Activated CD4-positive, alpha-beta T cell treated with anti-CD3 and anti-CD28 coated beads, Interleukin-2, amount 50 U/mL, for 16 hours (primary cell): Measurements from ENCODE around the gene B3GALT5.

Experiments used
- DNase-seq: peaks from one replicate; pipeline ENCODE4 v3.0.0-alpha.2; 2020

Gene B3GALT5

GRCh38 chr21:39648879-39649278 lies 36.1 kb downstream of the B3GALT5 start:
- no peak for DNase-seq

GRCh38 chr21:39649526-39649925 lies 36.8 kb downstream of the B3GALT5 start:
- DNase-seq = no peak

- no peak for DNase-seq
Observed at GRCh38 chr21:39650306-39650705, 37.6 kb downstream of the B3GALT5 start.

GRCh38 chr21:39650801-39651200 lies 38.1 kb downstream of the B3GALT5 start:
- DNase-seq = no peak

- DNase-seq = no peak
Observed at GRCh38 chr21:39651206-39651605, 38.5 kb downstream of the B3GALT5 start.

GRCh38 chr21:39654951-39655350 lies 42.2 kb downstream of the B3GALT5 start:
- DNase-seq = no peak

- no peak for DNase-seq
Observed at GRCh38 chr21:39655589-39655988, 42.8 kb downstream of the B3GALT5 start.

- no peak for DNase-seq
Observed at GRCh38 chr21:39656209-39656608, 43.5 kb downstream of the B3GALT5 start.

- no peak for DNase-seq
Observed at GRCh38 chr21:39657091-39657689, 44.5 kb downstream of the B3GALT5 start.

- DNase-seq = no peak
Observed at GRCh38 chr21:39658066-39658465, 45.3 kb downstream of the B3GALT5 start.

GRCh38 chr21:39659070-39659815 lies 46.5 kb downstream of the B3GALT5 start:
- DNase-seq = no peak

GRCh38 chr21:39660191-39660980 lies 47.6 kb downstream of the B3GALT5 start:
- DNase-seq = no peak

- DNase-seq = no peak
Observed at GRCh38 chr21:39661121-39661520, 48.4 kb downstream of the B3GALT5 start.

GRCh38 chr21:39661740-39662139 lies 49.0 kb downstream of the B3GALT5 start:
- DNase-seq = no peak

GRCh38 chr21:39662411-39662953 lies 49.7 kb downstream of the B3GALT5 start:
- no peak for DNase-seq

GRCh38 chr21:39663066-39663465 lies 50.3 kb downstream of the B3GALT5 start:
- DNase-seq = no peak

GRCh38 chr21:39663742-39664492 lies 51.2 kb downstream of the B3GALT5 start:
- no peak for DNase-seq

- no peak for DNase-seq
Observed at GRCh38 chr21:39664586-39664985, 51.8 kb downstream of the B3GALT5 start.

GRCh38 chr21:39666026-39666425 lies 53.3 kb downstream of the B3GALT5 start:
- DNase-seq = no peak

- no peak for DNase-seq
Observed at GRCh38 chr21:39666681-39667315, 54.1 kb downstream of the B3GALT5 start.

GRCh38 chr21:39667353-39667891 lies 54.7 kb downstream of the B3GALT5 start:
- DNase-seq = no peak

GRCh38 chr21:39668369-39668768 lies 55.6 kb downstream of the B3GALT5 start:
- no peak for DNase-seq
